GM15510 (cell line): Measurements from ENCODE around the gene NRN1.

Experiments
- POLR2A ChIP-seq: IDR thresholded peaks from 3 replicates; pipeline ENCODE4 v1.6.1; 2011; ENCODE audit warnings: borderline replicate concordance; ENCODE audit not compliant: insufficient read length; ENCODE audit errors: extremely low read depth

Gene NRN1

DNA sequence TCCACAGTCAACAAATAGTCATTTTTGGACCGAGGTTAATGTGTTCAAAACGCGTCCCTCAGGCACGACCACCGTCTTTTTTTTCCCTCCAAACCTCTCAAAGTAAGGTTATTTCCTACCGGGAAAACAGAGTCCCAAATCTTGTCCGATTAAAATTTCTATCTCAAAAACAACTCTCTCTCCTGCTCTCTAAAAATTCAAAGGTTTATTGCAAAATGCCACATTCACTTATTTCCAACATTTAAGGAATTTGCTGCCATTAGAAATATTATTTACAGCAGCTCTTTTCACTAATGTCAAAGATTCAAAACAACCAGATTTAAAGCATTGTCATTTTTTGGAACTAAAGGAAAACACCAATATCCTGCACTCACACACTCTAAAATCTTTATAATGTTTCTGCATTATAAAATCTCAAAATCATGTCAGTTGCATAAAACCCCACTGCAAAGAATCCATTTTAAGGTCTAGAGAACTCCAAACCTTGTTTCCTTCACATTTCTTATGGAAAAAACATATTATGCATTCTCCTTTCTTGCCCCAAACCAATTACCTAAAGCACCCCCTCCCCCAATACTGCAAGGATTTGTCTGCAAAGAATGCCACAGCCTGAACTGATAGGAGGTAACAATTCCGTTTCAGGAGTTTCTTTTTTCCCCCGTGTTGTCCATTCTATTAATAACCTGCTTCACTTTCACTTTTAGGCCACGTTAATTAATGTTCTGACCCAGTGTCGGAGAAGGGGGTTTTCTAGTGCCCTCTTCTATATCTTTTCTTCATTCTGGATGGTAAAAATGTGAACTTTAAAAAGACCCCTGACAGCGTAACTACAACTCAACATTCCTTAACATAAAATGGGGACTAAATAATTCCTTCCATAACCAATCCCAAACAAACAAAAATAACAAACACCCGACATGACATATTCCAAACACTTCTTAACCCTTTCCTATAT is 1.4 kb downstream of the NRN1 start:
- no peak for TF ChIP-seq POLR2A

GRCh38 chr6:6004390-6004995 is 2.2 kb downstream of the NRN1 start:
- TF ChIP-seq POLR2A = no peak

DNA sequence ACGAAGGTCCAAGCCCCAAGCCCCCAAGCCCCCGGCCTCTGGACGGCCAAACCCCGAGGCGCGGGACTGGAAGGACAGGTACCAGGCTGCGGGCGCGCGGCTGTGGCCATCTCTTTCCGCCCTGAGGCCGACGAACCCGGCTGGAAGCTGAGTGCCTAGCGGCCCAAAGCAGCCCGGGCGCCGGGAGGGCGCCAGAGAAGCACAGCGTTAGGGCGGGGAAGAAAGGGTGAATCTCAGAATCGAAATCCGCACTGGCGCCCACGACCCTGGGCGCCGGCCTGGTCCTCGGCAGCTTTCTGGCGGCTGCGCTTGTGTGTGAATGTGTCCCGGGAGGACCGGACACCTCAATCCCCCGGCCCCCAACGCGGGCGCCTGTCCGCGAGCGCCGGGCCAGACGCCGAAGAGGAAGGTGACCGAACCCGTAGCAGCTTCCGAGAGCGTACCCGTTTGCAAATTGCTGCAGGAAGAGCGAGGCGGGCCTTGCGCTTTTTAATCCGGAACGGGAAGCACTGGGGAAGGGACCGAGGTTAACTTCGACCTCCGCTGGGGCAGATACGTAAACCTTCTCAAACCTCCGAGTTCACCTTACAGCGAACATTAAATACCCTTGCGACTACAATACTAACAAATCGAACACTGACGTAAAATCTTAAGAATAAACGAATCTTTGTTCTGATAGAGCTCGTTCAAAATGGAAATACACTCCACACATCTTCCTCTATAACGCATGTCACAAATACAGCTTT is 2.9 kb downstream of the NRN1 start:
- no peak for TF ChIP-seq POLR2A

DNA sequence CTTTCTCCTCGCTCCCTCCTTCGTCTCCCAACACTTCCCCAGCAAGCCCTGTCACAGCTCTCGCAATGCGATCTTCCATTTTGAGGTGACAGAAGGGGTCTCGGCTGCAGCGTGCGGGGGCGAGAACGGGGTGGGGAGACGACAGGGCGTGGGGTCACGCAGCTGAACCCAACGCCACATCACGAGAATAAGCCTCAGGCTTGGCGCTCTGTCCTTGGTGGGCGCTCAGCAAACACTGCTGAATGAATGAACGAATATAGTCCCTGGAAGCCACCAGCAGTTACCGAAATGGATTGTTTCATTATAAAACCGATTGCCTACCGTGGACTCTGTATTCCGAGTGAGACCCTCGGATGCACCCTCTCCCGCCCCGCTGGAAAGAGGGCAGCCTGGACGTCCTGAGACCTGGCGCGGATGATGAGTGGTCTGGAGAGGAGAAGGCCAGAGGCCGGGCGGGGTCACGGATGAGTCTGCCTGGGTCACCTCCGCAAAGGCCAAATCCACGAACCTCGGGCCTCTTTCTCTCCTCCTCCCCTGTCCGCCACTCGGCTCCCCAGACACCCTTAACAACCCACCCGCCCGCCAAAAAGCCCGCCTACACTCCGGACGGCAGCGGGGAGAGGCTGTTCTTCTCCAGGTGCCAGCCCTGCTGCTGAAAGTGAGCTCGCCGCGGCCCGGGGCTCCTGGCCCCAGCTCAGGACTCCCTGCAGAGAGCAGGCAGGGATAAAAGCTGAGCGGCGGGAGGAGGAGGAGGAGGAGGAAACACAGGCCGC is 3.7 kb downstream of the NRN1 start:
- no peak for TF ChIP-seq POLR2A

DNA sequence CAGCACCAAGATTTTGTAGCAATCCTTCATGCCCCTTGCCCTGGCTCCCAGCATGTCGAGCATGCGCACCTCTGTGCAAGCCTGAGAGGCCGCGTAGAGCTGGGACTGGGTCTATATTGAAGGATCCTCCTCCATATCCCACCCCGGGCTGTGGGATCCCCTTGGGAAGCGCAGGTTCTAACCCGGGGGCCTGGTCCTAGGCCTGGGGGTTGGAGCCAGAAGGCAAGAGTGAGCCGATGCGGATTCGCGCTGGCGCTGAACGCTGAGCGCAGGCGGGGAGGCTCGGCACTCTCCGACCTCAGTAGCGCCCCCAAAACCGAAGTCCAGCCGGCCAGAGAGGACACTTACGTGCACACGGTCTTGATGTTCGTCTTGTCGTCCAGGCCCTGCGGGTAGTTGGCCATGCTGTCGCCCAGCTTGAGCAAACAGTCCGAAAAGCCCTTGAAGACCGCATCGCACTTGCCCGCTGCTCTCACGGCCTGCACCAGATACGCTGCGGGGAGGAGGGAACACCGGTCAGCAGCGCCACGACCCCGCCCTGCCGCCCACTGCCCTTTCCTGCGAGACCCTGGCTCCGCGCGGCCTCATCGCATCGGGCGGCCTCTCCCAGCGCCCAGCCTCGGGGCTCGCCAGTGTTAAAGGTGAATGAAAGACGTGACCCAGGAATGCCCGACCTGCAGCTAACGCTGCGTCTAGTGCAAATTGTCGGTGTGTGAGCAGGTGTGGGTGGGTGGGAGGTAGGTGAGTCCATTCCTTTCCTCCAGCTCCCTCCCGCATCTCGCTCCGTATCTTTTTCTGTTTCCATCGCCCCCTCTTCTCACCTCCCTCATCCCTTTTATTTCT is 4.5 kb downstream of the NRN1 start:
- no peak for TF ChIP-seq POLR2A

DNA sequence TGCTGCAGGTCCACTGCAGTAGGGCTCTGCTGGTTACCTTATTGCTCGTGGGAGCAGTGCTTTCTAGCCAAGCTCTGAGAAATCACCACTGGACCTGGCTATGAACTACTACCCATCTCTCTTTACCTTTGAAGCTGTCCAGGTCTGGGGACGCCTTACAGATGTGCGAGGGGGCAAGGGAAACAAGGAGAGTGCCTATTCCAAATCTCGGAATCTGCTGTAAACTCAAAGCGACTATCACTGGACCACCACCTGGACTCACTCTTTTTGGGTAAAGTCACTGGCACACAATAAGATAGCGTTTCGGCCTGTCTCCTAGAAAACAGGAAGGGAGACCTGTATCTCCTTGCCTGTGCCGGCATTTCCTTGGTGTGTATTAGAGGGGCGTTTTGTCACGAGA is 5.3 kb downstream of the NRN1 start:
- TF ChIP-seq POLR2A = no peak

GRCh38 chr6:5999688-6000608 is 6.8 kb downstream of the NRN1 start:
- TF ChIP-seq POLR2A = no peak

- TF ChIP-seq POLR2A = no peak
These were observed 7.7 kb downstream of the NRN1 start for GRCh38 chr6:5998711-5999687.

DNA sequence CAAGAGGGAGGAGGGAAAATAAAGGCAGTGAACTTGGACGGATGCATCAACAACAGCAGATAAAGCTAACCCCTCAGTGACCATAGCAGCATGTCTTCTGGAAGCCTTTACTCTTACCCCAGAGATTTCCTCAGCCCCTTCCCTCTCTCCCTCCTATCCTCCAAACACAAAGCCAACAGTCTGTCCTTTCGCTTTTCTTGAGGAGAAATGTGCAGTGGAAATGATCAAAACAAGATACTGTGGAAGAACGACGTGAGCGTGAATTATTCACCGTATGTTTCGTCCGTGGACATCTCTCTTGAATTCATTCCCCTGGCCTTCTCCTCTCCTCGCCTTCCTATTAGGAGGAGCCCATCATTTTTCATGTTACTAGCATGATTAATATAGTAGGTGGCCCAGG is 8.5 kb downstream of the NRN1 start:
- TF ChIP-seq POLR2A = no peak

GRCh38 chr6:5997420-5997987 is 9.2 kb downstream of the NRN1 start:
- no peak for TF ChIP-seq POLR2A

- no peak for TF ChIP-seq POLR2A
These were observed 9.9 kb downstream of the NRN1 start for GRCh38 chr6:5996714-5997419.
